Dermis microvascular lymphatic vessel endothelial cell (primary cell): ENCODE data around the gene ALDOC. TPM values are rescaled to one million over a fixed set of nuclear protein-coding genes. Genes with fewer than 3 reads are reported as not detected.
"Not testable (repeated sequence)": the region's sequence is repeated elsewhere in the genome, so short reads cannot be mapped to it uniquely, and the experiment has no call there.

Experiments used
- DNase-seq, 2 donors: peaks; one replicate each; pipeline versions ENCODE4 v3.0.0 to v3.0.0-alpha.2; 2010; ENCODE audit warnings: low read depth in 2 of 2
- total RNA-seq: library from RNA; depleted of rRNA; stranded (reverse); fragments of >200 nt; gene quantifications from 2 replicates; pipeline ENCODE4 v1.2.1, GENCODE V29; 2014

Gene ALDOC
- 30.7 and 31.7 TPM in 2 replicates for total RNA-seq

DNA sequence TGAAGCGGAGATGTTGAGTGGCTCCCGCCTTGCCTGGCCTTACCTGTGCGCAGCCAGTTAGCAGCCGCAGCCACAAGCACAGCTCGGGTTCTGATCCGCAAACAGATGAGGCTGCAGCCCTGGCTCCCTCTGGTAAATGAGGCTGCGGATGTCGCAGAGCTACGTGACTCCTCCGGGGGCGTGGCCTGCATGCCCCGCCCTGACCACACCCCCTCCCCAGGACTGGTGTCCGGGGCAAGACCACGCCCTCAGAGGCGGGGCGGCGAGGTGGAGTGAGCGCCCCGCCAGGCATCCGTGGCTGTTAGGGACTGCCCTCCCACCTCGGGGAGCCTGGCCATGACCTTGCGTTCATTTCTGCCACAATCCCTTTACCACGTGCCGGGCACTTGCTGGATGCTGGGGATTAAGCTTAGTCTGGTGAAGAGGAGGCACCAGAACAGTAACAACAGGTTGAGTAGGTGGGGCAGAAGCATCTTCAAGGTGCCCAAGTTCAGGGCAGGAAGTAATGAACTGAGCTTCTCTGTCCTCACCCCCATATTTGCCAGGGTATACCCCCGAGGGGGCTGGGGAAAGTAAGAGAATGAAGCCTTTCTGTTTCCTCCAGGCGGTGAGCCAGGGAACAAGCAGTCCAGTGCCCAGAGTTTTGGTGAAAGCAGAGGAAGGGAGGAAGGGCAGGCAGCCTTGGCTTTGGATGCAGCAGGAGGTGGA lies at the start of gene ALDOC:
Gene ALDOC, minus strand, starts transcription at position 138 of the 708 bp plus-strand sequence. CDS start 1,363 bp downstream, outside the sequence.
- DNase-seq = peak; percentile 76 to 89

DNA sequence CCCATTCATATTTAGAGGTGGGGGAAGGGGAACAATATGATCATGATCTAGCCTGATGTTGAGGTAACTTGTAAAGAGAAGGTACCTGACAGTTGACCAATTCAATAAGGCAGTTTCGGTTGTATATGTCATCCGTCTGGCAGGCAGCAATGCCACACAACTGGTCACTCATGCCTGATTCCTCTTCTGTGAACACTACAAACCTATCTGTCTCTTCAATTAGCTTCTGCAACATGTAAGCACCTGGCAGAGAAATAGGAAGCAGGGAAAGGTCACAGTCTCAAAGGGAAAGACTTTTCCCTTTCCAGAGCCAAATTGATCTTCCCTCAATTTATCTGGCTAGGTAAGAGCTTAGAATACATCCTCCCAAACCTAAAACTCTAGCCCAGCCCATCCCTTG lies 47.5 kb upstream of the ALDOC start:
- no peak for DNase-seq

DNA sequence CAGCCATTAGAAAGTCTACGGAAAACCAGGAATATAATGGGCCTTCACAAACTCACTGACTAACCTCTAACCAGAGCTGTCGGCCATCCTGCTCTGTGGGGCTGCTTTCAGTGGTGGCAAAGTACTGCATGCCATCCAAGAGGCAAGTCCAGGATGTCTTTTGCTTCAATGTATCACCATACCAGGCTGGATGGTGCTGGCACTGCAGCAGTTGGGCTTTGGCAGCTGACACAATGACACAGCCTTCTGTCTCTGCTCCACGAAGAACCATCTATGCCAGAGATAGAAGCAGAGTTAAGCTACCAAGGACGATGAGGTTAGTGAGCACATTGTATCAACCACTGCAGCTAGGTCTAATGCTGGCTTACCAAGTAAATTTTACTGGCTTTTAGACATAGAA lies 47.0 kb upstream of the ALDOC start:
- DNase-seq = no peak

DNA sequence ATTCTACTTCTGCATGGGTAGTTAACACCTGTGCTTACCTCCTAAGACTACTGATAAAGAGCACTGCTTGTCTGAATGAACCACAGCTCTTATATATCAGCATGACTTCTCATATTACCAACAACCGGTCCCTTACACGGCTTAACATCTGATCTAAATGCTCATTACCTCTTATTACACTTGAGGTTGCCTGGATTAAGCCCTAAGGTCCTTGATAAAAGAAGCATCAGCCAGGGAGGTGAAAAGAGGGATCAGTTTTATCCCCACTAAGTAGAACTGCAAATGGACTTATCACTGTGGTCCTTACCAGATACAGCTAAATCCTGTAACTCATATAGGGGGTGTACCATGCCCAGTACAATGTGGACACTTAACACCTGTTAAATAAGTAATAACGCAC lies 45.5 kb upstream of the ALDOC start:
- no peak for DNase-seq

DNA sequence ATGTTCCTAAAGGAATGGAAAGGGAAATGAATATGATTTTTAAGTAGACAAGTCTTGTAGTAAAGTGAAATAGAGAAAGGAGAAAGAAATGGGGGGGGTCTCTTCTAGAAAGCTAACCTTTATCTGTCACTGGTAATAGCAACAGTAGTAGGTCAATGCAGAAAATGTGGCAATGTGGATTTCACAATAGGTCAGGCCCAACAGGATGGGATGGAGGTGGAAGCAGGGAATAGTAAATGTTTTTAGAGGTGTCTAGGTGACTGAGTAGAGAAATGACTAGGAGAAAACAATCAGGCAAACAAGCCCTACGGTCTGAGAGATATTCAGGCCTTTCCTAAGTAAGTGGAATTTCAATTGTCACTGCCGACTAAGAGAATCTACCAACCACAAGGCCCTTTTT lies 43.3 kb upstream of the ALDOC start:
- no peak for DNase-seq

DNA sequence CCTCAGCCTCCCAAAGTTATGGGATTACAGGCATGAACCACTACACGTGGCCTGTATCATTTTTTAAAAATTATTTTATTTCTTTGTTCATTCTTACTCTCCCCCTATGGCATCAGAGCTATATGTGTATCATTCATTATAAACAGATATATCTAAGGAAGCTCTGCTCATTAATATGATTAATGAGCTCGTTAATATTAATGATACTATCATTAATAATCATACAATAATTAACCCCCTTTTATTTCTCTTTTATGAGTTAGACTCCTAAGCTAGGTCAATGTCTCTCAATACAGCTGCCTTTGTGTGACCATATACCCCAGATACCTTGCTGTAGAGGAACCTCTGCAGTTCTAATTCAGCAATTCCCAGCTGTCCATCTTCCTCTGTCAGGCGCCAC lies 41.8 kb upstream of the ALDOC start:
- no peak for DNase-seq

GRCh38 chr17:28616281-28616680 lies 39.6 kb upstream of the ALDOC start:
- no peak for DNase-seq

- DNase-seq = no peak
Observed at GRCh38 chr17:28615260-28615940, 38.7 kb upstream of the ALDOC start.

- no peak for DNase-seq
Observed at GRCh38 chr17:28613931-28614381, 37.3 kb upstream of the ALDOC start, which contains the start of gene RSKR. TSS of gene RSKR (minus strand) at chr17:28614185. CDS start at chr17:28614161, 24 bp downstream.

- peak; percentile 33 to 57 for DNase-seq
Observed at GRCh38 chr17:28612936-28613872, 36.5 kb upstream of the ALDOC start.

DNA sequence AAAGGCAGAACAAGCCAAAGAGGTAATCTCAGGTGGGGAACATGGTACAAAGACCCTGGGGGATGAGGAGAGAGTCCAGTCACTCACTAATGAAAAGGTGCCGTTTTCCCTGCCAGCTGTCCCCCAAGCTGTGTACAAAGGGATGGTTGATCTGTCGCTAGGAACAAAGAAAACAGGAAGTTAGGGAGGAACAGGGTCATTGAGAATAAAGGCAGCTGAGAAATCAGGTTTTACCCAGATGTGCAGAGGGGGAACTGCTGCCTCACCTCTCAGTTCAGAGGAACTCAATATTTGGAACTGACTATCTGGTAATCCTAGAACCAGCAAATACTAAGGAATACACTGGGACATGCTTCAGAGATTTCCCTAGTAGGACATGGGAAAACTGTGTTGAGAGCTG lies 35.8 kb upstream of the ALDOC start:
- peak; percentile 9 to 38 for DNase-seq

DNA sequence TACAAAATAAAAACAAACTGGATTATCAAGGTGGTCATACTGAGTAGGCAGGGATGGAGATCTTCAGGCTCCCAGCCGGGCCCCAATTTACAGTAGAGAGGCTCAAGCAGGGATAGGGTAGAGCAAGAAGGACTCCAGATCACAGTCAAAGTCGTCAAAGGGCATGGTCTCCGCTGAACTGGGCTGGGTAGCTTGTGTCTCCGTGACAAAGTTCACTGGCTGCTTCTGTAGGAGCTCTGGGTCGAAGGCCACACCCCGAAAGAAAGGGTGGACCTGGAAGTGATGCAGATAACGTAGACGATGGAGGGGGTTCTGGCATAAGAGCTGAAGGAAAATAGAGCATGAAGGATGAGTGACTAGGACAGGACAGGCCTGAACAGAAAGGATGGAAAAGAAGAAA lies 33.7 kb upstream of the ALDOC start:
- no peak for DNase-seq

GRCh38 chr17:28604031-28604430 lies 27.3 kb upstream of the ALDOC start:
- DNase-seq = not testable (repeated sequence)

DNA sequence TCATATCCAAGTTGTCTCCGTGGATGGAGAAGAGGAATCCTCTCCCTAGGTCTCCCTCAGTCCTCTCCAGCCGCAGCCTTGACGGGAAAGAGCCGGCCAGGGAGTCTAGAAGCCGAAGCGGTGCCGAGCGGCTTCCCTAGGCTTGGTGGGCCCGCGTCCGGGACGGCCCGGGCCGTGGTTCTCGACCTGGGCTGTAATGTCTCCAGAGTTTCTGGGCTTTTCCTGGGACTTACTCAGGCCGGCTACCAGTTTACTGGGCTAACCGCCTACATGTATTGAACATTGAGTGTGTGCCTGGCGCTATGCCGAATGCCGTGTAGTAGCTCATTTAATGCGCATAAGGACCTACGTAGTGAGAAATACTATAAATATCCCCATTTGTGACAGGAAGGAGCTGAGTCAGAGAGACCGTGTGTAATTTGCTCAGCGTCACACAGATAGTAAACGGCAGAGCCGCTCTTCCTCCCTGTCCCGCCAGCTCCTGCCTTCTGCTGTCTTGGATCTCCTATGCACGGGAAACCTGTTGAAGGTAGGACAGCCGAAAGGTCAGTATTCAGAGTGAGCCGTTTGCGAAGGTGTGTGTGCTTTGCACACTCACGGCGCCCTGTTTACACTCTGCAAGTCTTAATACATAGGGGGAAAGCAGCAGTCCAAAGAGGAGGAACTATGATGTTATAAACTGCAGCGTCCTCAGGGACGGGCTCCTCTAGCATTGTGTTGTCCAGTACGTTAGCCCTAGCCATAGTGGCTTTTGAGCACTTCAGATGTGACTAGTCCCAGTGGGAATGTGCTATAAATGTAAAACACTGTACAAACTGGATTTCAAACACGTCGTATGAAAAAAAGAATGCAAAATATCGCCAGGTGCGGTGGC lies 22.9 kb upstream of the ALDOC start:
- DNase-seq = peak; percentile 84 to 92

GRCh38 chr17:28598799-28599310 lies 22.2 kb upstream of the ALDOC start, which contains the start of gene SPAG5:
TSS of gene SPAG5 (minus strand) at chr17:28599025. CDS start at chr17:28598946, 79 bp downstream.
- DNase-seq = peak; percentile 80 to 95

- no peak for DNase-seq
Observed at GRCh38 chr17:28598389-28598788, 21.7 kb upstream of the ALDOC start.

DNA sequence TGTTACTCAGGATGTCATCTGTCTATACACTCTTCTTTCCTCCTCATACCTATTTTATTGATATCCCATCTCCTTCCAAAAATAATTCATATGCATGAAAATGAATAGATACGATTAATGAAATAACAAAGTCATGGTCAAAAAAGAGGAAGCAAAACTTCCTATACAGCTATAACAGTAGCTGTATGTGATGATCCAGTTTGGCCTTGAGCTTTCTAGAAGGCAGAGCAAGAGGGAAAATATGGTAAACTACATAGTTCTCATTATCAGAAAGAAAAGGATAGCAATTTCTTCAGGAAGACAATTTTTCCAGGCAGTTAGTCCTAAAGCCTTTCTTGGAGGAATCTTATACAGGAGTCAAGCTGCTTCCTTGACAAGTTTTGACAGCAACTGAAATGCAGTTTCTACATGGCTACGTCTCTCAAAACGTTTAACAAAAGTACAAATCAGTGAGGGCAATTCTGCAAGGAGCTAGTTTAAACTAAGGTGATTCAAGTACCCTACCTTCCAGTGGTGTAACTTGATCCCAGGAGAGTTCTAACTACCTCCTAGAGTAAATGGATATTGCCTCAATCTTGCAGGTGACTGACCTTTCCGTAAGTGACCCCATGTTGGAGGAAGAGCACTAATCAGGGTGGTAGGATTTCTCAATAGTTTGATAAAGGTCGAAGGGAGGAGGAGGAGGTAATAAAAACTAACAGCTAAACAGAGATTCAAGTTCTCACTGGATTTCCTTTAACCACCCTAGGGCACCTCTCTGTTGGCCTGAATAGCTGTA lies 21.1 kb upstream of the ALDOC start:
- DNase-seq = no peak

- DNase-seq = no peak
Observed at GRCh38 chr17:28592260-28592659, 15.6 kb upstream of the ALDOC start.

DNA sequence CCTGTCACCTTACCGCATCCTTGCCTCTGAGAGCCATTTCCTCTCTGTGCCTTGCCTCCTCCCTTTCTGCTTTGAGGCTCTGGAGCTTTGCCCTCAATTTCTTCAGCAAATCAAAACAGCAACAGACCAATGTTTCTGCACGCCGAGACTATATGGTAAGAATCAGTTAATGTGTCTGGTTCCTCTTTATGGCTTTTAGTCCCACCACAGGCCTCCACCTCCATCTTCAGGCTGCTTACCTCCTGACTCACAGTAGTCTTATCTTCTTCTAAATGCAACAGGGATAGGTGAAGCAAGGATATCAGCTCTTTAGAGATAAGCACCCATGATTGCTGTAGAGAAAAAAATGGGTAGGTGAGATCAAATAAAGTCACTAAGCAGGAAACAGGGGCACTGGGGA lies 9.2 kb upstream of the ALDOC start:
- DNase-seq = no peak

- no peak for DNase-seq
Observed at GRCh38 chr17:28584434-28584833, 7.7 kb upstream of the ALDOC start.
